Measurements from ENCODE around the gene ALKBH5. TPM values are rescaled to one million over a fixed set of nuclear protein-coding genes. Genes with fewer than 3 reads are reported as not detected.

ALKBH5 gene
- total RNA-seq, 1 experiment from 2014 or later = 94.5 TPM

GRCh38 chr17:18166894-18167293 lies 16.7 kb upstream of the ALKBH5 start:
- Histone ChIP-seq H3K27ac (ENCODE audit: low read length) (no peak overlapping the region), H3K27me3 (ENCODE audit: control insufficient read depth, insufficient read depth, low read length) (no peaks in the 10 kb centered on the region), H3K36me3 (ENCODE audit: control insufficient read depth, insufficient read depth, low read length) (no peaks in the 10 kb centered on the region), H3K9me3 (ENCODE audit: control insufficient read depth, insufficient read depth, low read depth, low read length) (no peaks in the 10 kb centered on the region), H3K4me1 (ENCODE audit: control insufficient read depth, insufficient read depth, low read length) (no peaks in the 10 kb centered on the region), H3K4me3 (ENCODE audit: low read depth in 2 of 2, low read length in 2 of 2) (no peak overlapping the region)
- TF ChIP-seq REST (IDR thresholded peaks at IDR 0.05; ENCODE audit: insufficient read depth in 1 of 2, low read depth in 2 of 2, low read length in 1 of 2) (no peak), POLR2AphosphoS5 (IDR thresholded peaks at IDR 0.05; ENCODE audit: low read depth, low read length) (no peak), TCF7L2 (IDR thresholded peaks at IDR 0.05; ENCODE audit: low read depth, low read length) (no peak), CTCF (IDR thresholded peaks at IDR 0.05) (no peak), SIN3A (IDR thresholded peaks at IDR 0.05; ENCODE audit: borderline replicate concordance, insufficient read depth, low read depth, low read length) (no peak)
- in situ Hi-C loops (cut with HindIII; ENCODE audit: low pct_unique_long_range_greater_than_20kb, low sequenced_read_pairs) (no loop called here), intact Hi-C loops (cut with micrococcal nuclease; ENCODE audit: unreplicated experiment) (no loop called here)
- ChIA-PET CTCF (no interaction called here), POLR2A (no interaction called here)
- no peak for DNase-seq (ENCODE audit: low read depth, low spot score)
- ATAC-seq = 0 out of 2 replicates have a peak, but pooled peaks have one; percentile 56
- no TSS peak for BruUV-seq (replicated peaks)

GRCh38 chr17:18167421-18167820 lies 16.2 kb upstream of the ALKBH5 start:
- Histone ChIP-seq H3K4me1 (ENCODE audit: control insufficient read depth, insufficient read depth, low read length) (no peaks in the 10 kb centered on the region), H3K27ac (ENCODE audit: low read length) (no peak overlapping the region), H3K36me3 (ENCODE audit: control insufficient read depth, insufficient read depth, low read length) (no peaks in the 10 kb centered on the region), H3K4me3 (ENCODE audit: low read depth in 2 of 2, low read length in 2 of 2) (no peak overlapping the region), H3K9me3 (ENCODE audit: control insufficient read depth, insufficient read depth, low read depth, low read length) (no peaks in the 10 kb centered on the region), H3K27me3 (ENCODE audit: control insufficient read depth, insufficient read depth, low read length) (no peaks in the 10 kb centered on the region)
- CTCF ChIA-PET = no interaction called here
- no peak for ATAC-seq
- no peak for TF ChIP-seq REST (IDR thresholded peaks at IDR 0.05; ENCODE audit: insufficient read depth in 1 of 2, low read depth in 2 of 2, low read length in 1 of 2)
- no peak for TF ChIP-seq CTCF (IDR thresholded peaks at IDR 0.05)
- no peak for TF ChIP-seq SIN3A (IDR thresholded peaks at IDR 0.05; ENCODE audit: borderline replicate concordance, insufficient read depth, low read depth, low read length)
- no peak for TF ChIP-seq POLR2AphosphoS5 (IDR thresholded peaks at IDR 0.05; ENCODE audit: low read depth, low read length)
- TF ChIP-seq TCF7L2 (IDR thresholded peaks at IDR 0.05; ENCODE audit: low read depth, low read length) = no peak
- in situ Hi-C loops (cut with HindIII; ENCODE audit: low pct_unique_long_range_greater_than_20kb, low sequenced_read_pairs) = no loop called here
- intact Hi-C loops (cut with micrococcal nuclease; ENCODE audit: unreplicated experiment) = no loop called here
- POLR2A ChIA-PET = no interaction called here
- DNase-seq (ENCODE audit: low read depth, low spot score) = no peak
- BruUV-seq (replicated peaks) = no TSS peak
